Common myeloid progenitor, CD34-positive (primary cell): ENCODE results near the gene RAP2A.

Experiments
- CTCF ChIA-PET: fragments of 350-600 bp; sonication (Branson Sonifier 250); formaldehyde crosslinking; loops from one replicate; lab custom pipeline; 2021; ENCODE audit warnings: antibody characterized with exemption; lab: Charles Lee
- POLR2A ChIA-PET: fragments of 350-600 bp; sonication (Branson Sonifier 250); formaldehyde crosslinking; loops from one replicate; lab custom pipeline; 2021; ENCODE audit warnings: antibody characterized with exemption; lab: Charles Lee
- DNase-seq, 3 donors: peaks; one replicate each; pipeline versions ENCODE4 v3.0.0 to v3.0.0-alpha.2; 2013
- H3K27ac ChIP-seq, 2 experiments: 1 replicate in 1 of 2; 2 replicates in 1 of 2; pipeline ENCODE4 v1.7.0; 2013; ENCODE audit warnings: inconsistent platforms in 2 of 2, low read length in 2 of 2, mild to moderate bottlenecking in 2 of 2, low read depth in 1 of 2, moderate library complexity in 1 of 2; ENCODE audit not compliant: severe bottlenecking in 2 of 2, insufficient read depth in 1 of 2, poor library complexity in 1 of 2
- H3K27me3 ChIP-seq, 5 experiments: replicated peaks in 2 of 5; 1 replicate in 3 of 5; 2 replicates in 2 of 5; pipeline versions ENCODE4 v1.6.1 to v1.7.0; 2013; ENCODE audit warnings: low read length in 4 of 5, mild to moderate bottlenecking in 2 of 5, moderate library complexity in 2 of 5, inconsistent platforms in 1 of 5; ENCODE audit not compliant: insufficient read depth in 5 of 5, control insufficient read depth in 4 of 5
- H3K36me3 ChIP-seq, 4 experiments: 1 replicate in 2 of 4; 2 replicates in 2 of 4; pipeline versions ENCODE4 v1.6.1 to v1.7.0; 2013; ENCODE audit warnings: low read length in 3 of 4, control low read depth in 1 of 4, mild to moderate bottlenecking in 1 of 4; ENCODE audit not compliant: control insufficient read depth in 4 of 4, insufficient read depth in 4 of 4
- H3K4me1 ChIP-seq, 4 experiments: 1 replicate in 3 of 4; 2 replicates in 1 of 4; pipeline versions ENCODE4 v1.6.1 to v1.7.1; 2013; ENCODE audit warnings: low read length in 3 of 4, mild to moderate bottlenecking in 3 of 4, control low read depth in 1 of 4, inconsistent platforms in 1 of 4, moderate library complexity in 1 of 4; ENCODE audit not compliant: control insufficient read depth in 4 of 4, insufficient read depth in 4 of 4; ENCODE audit errors: control extremely low read depth in 1 of 4
- H3K4me3 ChIP-seq, 7 experiments: 1 replicate in 4 of 7; 2 replicates in 3 of 7; pipeline versions ENCODE4 v1.5.1 to v1.7.0; 2013; ENCODE audit warnings: mild to moderate bottlenecking in 7 of 7, low read length in 6 of 7, moderate library complexity in 6 of 7, inconsistent platforms in 2 of 7, low read depth in 2 of 7, control low read depth in 1 of 7; ENCODE audit not compliant: insufficient read depth in 4 of 7, control insufficient read depth in 1 of 7; ENCODE audit errors: extremely low read depth in 1 of 7
- H3K9me3 ChIP-seq, 5 experiments: 1 replicate in 4 of 5; 2 replicates in 1 of 5; pipeline versions ENCODE4 v1.6.1 to v1.7.1; 2013; ENCODE audit warnings: low read length in 4 of 5, mild to moderate bottlenecking in 2 of 5, inconsistent platforms in 1 of 5, low read depth in 1 of 5, moderate library complexity in 1 of 5; ENCODE audit not compliant: control insufficient read depth in 4 of 5, insufficient read depth in 2 of 5; ENCODE audit errors: control extremely low read depth in 1 of 5
- WGBS: methylation state at CpG from one replicate; pipeline ENCODE4 v1.1.5; 2013; ENCODE audit not compliant: insufficient coverage; 5-methylcytosine and 5-hydroxymethylcytosine counted together

The RAP2A gene

DNA sequence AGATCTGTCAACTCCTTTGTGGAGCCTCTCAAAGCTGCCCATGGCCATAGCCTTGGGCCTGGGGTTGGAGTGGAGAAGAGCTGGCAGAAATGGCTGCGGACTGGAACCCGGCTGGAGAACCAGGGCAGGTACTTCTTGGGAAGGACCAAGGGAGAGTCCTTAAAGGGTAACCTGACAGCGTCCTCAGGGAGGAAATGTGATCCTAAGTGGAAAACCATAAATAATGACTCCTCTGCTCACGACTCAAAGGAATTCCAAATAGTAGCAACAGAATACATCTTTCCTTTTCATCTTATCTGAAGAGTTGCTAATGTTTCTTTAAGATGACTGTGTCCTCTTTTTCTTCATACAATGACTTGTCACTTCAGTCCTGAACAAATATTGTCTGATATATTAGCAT, 41.0 kb downstream of the RAP2A start:
- ChIA-PET POLR2A (no interaction called here), CTCF (no interaction called here)
- Histone ChIP-seq H3K27ac (no peak overlapping the region), H3K4me1 (no peaks in the 10 kb centered on the region), H3K27me3 (no peaks in the 10 kb centered on the region), H3K4me3 (no peak overlapping the region), H3K9me3 (no peaks in the 10 kb centered on the region), H3K36me3 (no peaks in the 10 kb centered on the region)
- DNase-seq: no peak
- 88% methylated on average over 3 of the region's 4 CpGs for WGBS

- Histone ChIP-seq H3K27ac (no peak overlapping the region), H3K9me3 (no peaks in the 10 kb centered on the region), H3K4me3 (no peak overlapping the region), H3K4me1 (no peaks in the 10 kb centered on the region), H3K36me3 (no peaks in the 10 kb centered on the region), H3K27me3 (no peaks in the 10 kb centered on the region)
- POLR2A ChIA-PET: interaction anchor here (0.6 kb wide), 1 partner anchor 12 kb away, joined by 4 read pairs; no protein-coding TSS in a partner anchor
- CTCF ChIA-PET: interaction anchor here (0.7 kb wide), 1 partner anchor 951 kb away, joined by 3 read pairs; no protein-coding TSS in a partner anchor
- DNase-seq: no peak
Measured at GRCh38 chr13:97477844-97478243, 43.9 kb downstream of the RAP2A start.

- ChIA-PET POLR2A (no interaction called here), CTCF (interaction anchor here (0.6 to 0.7 kb wide), 3 partner anchors 91 to 950 kb away, joined by 3 read pairs; no protein-coding TSS in a partner anchor)
- Histone ChIP-seq H3K9me3 (no peaks in the 10 kb centered on the region), H3K4me3 (no peak overlapping the region), H3K27ac (no peak overlapping the region), H3K36me3 (no peaks in the 10 kb centered on the region), H3K4me1 (no peaks in the 10 kb centered on the region), H3K27me3 (no peaks in the 10 kb centered on the region)
- no peak for DNase-seq
- WGBS: 100% methylated on average over 1 of the region's 2 CpGs
Measured at GRCh38 chr13:97478247-97478646, 44.3 kb downstream of the RAP2A start.

- ChIA-PET POLR2A (no interaction called here), CTCF (interaction anchor here (0.8 kb wide), 1 partner anchor 64 kb away, joined by 3 read pairs; no protein-coding TSS in a partner anchor)
- H3K9me3 ChIP-seq: no peaks in the 10 kb centered on the region
- no peak overlapping the region for H3K27ac ChIP-seq
- H3K36me3 ChIP-seq: no peaks in the 10 kb centered on the region
- no CpG with 5 or more reads among the region's 1 CpG for WGBS
- H3K4me1 ChIP-seq: no peaks in the 10 kb centered on the region
- DNase-seq: no peak
- H3K4me3 ChIP-seq: no peak overlapping the region
- H3K27me3 ChIP-seq: no peaks in the 10 kb centered on the region
Measured at GRCh38 chr13:97483465-97483864, 49.5 kb downstream of the RAP2A start.

DNA sequence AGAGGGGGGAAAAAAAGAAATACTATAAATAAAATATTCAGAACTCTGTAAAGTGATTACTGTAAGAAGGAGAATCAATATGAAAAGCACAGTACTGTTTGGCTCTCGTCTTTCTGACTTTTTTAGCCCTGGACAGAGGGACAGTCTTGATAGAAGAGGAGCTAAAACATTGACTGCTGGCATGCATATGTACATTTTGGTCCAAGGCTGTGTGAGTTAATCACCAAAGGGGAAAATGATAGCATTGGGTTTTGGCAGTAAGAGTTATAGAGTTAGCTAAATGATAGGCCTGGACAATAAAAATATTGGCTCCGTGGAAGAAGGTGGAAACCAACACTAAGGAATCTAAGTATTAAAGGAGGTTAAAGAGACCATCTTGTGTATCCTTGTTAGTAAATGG, 50.3 kb downstream of the RAP2A start:
- ChIA-PET POLR2A (no interaction called here), CTCF (interaction anchor here (1.3 kb wide), 1 partner anchor 11 kb away, joined by 3 read pairs; no protein-coding TSS in a partner anchor)
- H3K9me3 ChIP-seq: no peaks in the 10 kb centered on the region
- no peak overlapping the region for H3K27ac ChIP-seq
- DNase-seq: no peak
- H3K4me1 ChIP-seq: no peaks in the 10 kb centered on the region
- no peaks in the 10 kb centered on the region for H3K27me3 ChIP-seq
- no peaks in the 10 kb centered on the region for H3K36me3 ChIP-seq
- H3K4me3 ChIP-seq: no peak overlapping the region
- WGBS: 93% methylated on average over 2 of the region's 2 CpGs

DNA sequence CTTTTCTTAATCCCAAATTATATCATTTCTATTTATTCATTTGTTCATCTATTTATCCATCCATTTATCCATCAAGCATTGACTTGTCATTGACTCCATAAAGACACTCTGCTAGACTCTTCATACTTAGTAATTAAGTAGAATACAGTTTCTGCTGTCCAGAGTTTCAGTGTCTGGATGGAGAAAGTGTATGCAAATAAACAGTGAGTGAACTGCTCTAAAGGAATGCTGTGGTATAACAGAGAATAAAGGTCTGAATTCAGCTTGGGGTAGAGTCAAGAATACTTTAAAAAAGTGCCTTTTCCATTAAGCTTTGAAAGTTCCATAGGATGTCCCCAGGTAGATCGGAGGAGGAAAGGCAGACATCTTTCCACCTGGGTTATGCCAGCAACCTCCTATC, 51.4 kb downstream of the RAP2A start:
- H3K27ac ChIP-seq: no peak overlapping the region
- H3K36me3 ChIP-seq: no peaks in the 10 kb centered on the region
- 100% methylated on average over 1 of the region's 1 CpG for WGBS
- no peak overlapping the region for H3K4me3 ChIP-seq
- no peaks in the 10 kb centered on the region for H3K9me3 ChIP-seq
- no peaks in the 10 kb centered on the region for H3K4me1 ChIP-seq
- CTCF ChIA-PET: interaction anchor here (1.3 kb wide), 1 partner anchor 12 kb away, joined by 3 read pairs; no protein-coding TSS in a partner anchor
- POLR2A ChIA-PET: no interaction called here
- no peaks in the 10 kb centered on the region for H3K27me3 ChIP-seq
- DNase-seq: no peak

DNA sequence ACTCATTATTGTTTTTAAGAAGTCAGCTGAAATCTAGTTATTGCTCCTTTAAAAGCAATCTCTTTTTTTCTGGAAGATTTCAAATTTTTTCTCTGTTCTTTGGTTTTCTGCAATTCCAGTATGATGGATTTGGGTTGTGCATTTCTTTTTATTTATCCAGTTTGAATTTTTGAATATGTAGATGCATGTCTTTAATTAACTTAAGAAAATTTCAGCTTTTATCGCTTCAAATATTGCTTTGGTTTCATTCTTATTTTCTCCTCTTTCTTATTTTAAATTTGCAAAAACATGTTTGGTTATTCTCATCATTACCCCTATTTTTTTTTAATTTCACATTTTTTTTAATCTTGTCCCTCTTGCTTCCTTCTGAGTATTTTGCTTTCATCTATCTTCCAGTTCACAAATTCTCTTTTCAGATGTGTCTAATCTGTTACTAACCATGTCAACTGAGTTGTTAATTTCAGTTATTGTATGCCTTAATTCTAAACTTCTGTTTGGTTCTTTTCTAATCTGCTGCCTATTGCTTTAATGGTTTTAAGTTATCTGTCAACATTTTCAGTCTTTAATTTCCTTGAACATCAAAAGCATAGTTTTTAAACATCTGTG, 56.8 kb downstream of the RAP2A start:
- ChIA-PET POLR2A (no interaction called here), CTCF (no interaction called here)
- no CpG with 5 or more reads among the region's 1 CpG for WGBS

More for the DNA sequence above, 56.8 kb downstream of the RAP2A start:
- H3K9me3 ChIP-seq: peaks cover 0 to 8% (median 2%) of the 10 kb centered on the region in 5 experiments
- no peaks in the 10 kb centered on the region for H3K27me3 ChIP-seq
- no peak for DNase-seq
- no peaks in the 10 kb centered on the region for H3K36me3 ChIP-seq
- H3K4me3 ChIP-seq: no peak overlapping the region
- no peak overlapping the region for H3K27ac ChIP-seq
- no peaks in the 10 kb centered on the region for H3K4me1 ChIP-seq
